ENCODE measurements around the gene VPS9D1.

VPS9D1 gene

DNA sequence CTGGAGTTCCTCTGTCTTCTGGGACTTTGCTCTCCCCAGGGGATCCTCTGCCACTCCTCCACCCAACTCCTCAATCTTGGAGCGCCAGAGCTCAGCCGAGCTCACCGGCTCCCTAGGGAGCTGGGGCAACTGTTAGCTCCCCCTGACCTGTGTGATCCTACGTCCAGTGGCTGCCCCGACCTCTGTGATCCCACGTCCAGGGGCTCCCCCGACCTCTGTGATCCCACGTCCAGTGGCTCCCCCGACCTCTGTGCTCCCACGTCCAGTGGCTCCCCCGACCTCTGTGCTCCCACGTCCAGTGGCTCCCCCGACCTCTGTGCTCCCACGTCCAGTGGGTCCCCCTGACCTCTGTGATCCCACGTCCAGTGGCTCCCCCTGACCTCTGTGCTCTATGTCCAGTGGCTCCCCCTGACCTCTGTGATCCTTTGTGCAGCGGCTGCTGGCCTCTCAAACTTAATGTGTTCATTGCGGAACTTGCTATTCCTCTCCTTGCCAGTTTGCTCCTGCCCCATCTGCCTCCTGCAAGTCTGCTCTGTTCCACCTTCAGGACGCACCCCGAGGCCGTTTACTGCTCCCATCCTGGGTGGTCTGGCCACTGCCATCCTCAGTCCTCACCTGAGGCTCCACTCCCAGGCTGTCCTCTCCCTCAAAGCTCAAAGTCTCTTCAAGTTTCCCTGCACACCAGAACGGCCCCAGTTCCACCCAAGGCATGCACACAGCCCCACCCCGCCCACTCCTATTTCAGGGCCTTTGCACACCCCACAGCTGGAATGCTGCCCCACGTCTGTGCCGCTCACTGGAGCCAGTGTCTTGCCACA, 2.8 kb downstream of the VPS9D1 start:
- Histone ChIP-seq H4K20me1 (ENCODE audit: insufficient read depth, low read length) (no peaks in the 10 kb centered on the region), H3K4me3 (ENCODE audit: low read depth, low read length, poor library complexity, severe bottlenecking) (no peak overlapping the region), H3K9ac (ENCODE audit: low read length) (no peak overlapping the region), H3K36me3 (ENCODE audit: insufficient read depth, low read length) (peaks cover 44% of the 10 kb centered on the region), H3K9me2 (ENCODE audit: low read depth, low read length) (no peaks in the 10 kb centered on the region), H3K27me3 (ENCODE audit: insufficient read depth, low read length) (no peaks in the 10 kb centered on the region), H2AFZ (ENCODE audit: low read length) (no peak overlapping the region), H3K4me2 (ENCODE audit: low read length) (no peak overlapping the region), H3K79me2 (ENCODE audit: insufficient read depth, low read length) (no peaks in the 10 kb centered on the region), H3K27ac (ENCODE audit: low read depth, low read length, poor library complexity, severe bottlenecking) (no peak overlapping the region), H3K9me3 (ENCODE audit: low read length) (no peaks in the 10 kb centered on the region), H3F3A (ENCODE audit: insufficient read depth, low read length) (0 out of 2 replicates have a peak, but pooled peaks cover 2% of the 10 kb centered on the region), H3K4me1 (ENCODE audit: insufficient read depth, low read length, severe bottlenecking) (peaks cover 20% of the 10 kb centered on the region)
- TF ChIP-seq EZH2 (IDR thresholded peaks at IDR 0.05; ENCODE audit: borderline replicate concordance, low read length) (no peak), CTCF (IDR thresholded peaks at IDR 0.05; ENCODE audit: low read length) (no peak)

DNA sequence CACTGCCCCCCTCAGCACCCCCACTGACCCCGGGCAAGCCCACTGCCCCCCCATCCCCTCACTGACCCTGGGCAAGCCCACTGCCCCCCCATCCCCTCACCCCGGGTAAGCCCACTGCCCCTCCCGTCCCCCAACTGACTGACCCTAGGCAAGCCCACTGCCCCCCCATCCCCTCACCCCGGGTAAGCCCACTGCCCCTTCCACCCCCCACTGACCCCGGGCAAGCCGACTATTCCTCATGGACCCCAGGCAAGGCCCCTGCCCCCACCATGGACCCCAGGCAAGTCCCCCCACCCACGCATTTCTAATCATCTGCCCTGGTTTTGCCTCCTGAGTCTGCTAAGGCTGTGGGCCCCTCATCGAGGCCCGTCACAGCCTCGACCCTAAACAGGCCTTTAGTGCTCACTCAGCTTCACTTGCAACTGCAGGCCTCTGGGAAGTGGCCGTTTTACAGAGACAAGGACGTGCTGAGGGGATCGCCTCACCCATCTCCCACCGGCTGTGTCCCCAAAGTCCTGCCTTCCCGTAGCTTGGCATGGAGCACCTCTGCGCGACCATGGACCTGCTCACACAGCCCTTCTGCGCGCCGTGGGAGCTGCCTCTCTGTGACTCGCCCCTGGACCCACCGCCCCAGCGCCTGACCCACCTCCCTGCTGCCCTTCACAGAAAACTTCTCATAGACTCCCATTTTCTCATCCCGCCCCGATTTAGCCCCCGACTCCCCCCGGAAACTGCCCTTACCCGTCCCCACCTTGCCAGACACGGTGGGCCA, 3.6 kb downstream of the VPS9D1 start:
- H3K9ac ChIP-seq (ENCODE audit: low read length): no peak overlapping the region
- H3K27ac ChIP-seq (ENCODE audit: low read depth, low read length, poor library complexity, severe bottlenecking): no peak overlapping the region
- H3K79me2 ChIP-seq (ENCODE audit: insufficient read depth, low read length): no peaks in the 10 kb centered on the region

DNA sequence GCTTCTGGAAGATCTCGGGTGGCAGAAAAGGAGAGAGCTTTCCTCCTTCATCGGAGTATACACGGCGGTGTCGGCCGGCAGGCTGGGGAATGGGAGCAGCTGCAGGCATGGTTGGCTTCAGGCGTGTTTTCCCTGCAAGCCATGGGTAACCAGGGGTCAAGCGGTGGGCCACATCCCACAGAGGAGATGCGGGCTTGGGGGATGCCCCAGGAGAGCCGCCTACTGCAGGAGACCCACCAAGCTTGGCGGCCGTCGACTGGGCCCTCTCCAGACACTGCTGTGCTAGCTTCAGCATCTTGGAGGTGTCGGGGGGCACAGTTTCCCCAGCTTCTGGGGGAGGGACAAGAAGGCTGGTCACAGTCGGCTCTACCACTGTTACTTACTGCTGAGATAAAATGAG, 4.2 kb downstream of the VPS9D1 start:
- H4K20me1 ChIP-seq (ENCODE audit: insufficient read depth, low read length): no peaks in the 10 kb centered on the region
- H3K4me1 ChIP-seq (ENCODE audit: insufficient read depth, low read length, severe bottlenecking): peaks cover 17% of the 10 kb centered on the region
- 0 out of 2 replicates have a peak, but pooled peaks cover 2% of the 10 kb centered on the region for H3F3A ChIP-seq (ENCODE audit: insufficient read depth, low read length)
- no peaks in the 10 kb centered on the region for H3K27me3 ChIP-seq (ENCODE audit: insufficient read depth, low read length)
- H3K4me2 ChIP-seq (ENCODE audit: low read length): no peak overlapping the region
- H3K9me2 ChIP-seq (ENCODE audit: low read depth, low read length): no peaks in the 10 kb centered on the region
- no peak overlapping the region for H3K27ac ChIP-seq (ENCODE audit: low read depth, low read length, poor library complexity, severe bottlenecking)
- H3K36me3 ChIP-seq (ENCODE audit: insufficient read depth, low read length): peaks cover 41% of the 10 kb centered on the region
- H2AFZ ChIP-seq (ENCODE audit: low read length): no peak overlapping the region
- no peak for TF ChIP-seq EZH2 (IDR thresholded peaks at IDR 0.05; ENCODE audit: borderline replicate concordance, low read length)
- TF ChIP-seq CTCF (IDR thresholded peaks at IDR 0.05; ENCODE audit: low read length): no peak
- no peaks in the 10 kb centered on the region for H3K9me3 ChIP-seq (ENCODE audit: low read length)
- H3K79me2 ChIP-seq (ENCODE audit: insufficient read depth, low read length): no peaks in the 10 kb centered on the region
- no peak overlapping the region for H3K9ac ChIP-seq (ENCODE audit: low read length)
- H3K4me3 ChIP-seq (ENCODE audit: low read depth, low read length, poor library complexity, severe bottlenecking): no peak overlapping the region

More for the DNA sequence above, 3.6 kb downstream of the VPS9D1 start:
- H3K4me3 ChIP-seq (ENCODE audit: low read depth, low read length, poor library complexity, severe bottlenecking): no peak overlapping the region
- no peak overlapping the region for H2AFZ ChIP-seq (ENCODE audit: low read length)
- H3K9me3 ChIP-seq (ENCODE audit: low read length): no peaks in the 10 kb centered on the region
- TF ChIP-seq EZH2 (IDR thresholded peaks at IDR 0.05; ENCODE audit: borderline replicate concordance, low read length) (no peak), CTCF (IDR thresholded peaks at IDR 0.05; ENCODE audit: low read length) (no peak)
- H3K27me3 ChIP-seq (ENCODE audit: insufficient read depth, low read length): no peaks in the 10 kb centered on the region
- 0 out of 2 replicates have a peak, but pooled peaks cover 2% of the 10 kb centered on the region for H3F3A ChIP-seq (ENCODE audit: insufficient read depth, low read length)
- peaks cover 17% of the 10 kb centered on the region for H3K4me1 ChIP-seq (ENCODE audit: insufficient read depth, low read length, severe bottlenecking)
- H3K36me3 ChIP-seq (ENCODE audit: insufficient read depth, low read length): peaks cover 41% of the 10 kb centered on the region
- H3K9me2 ChIP-seq (ENCODE audit: low read depth, low read length): no peaks in the 10 kb centered on the region
- no peaks in the 10 kb centered on the region for H4K20me1 ChIP-seq (ENCODE audit: insufficient read depth, low read length)
- no peak overlapping the region for H3K4me2 ChIP-seq (ENCODE audit: low read length)

All from OCI-LY1 (cell line).